ENCODE data around the gene ESM1.

Gene ESM1

GRCh38 chr5:54986269-54986654 is 869 bp upstream of the ESM1 start:
- DNase-seq (ENCODE audit: low spot score): no peak

DNA sequence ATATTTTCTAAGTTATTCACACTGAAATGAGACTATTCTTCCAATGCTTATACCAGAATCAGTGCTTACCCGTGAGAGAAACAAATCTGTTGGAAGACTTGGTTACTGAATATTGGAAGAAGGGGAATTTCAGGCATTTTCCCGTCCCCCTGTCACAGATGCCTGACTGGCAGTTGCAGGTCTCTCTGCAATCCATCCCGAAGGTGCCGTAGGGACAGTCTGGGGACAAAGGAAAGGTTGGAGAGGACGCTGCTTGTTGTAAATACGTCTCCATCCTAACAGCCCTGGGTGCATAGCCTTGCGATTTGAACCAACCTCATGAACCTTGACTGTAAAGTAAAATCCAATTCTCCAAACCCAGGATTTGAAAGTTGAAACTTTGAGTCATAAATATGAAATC is 3.5 kb downstream of the ESM1 start:
- no peak for DNase-seq (ENCODE audit: low spot score)

GRCh38 chr5:54975701-54976100 is 9.7 kb downstream of the ESM1 start:
- DNase-seq (ENCODE audit: low spot score): no peak

DNA sequence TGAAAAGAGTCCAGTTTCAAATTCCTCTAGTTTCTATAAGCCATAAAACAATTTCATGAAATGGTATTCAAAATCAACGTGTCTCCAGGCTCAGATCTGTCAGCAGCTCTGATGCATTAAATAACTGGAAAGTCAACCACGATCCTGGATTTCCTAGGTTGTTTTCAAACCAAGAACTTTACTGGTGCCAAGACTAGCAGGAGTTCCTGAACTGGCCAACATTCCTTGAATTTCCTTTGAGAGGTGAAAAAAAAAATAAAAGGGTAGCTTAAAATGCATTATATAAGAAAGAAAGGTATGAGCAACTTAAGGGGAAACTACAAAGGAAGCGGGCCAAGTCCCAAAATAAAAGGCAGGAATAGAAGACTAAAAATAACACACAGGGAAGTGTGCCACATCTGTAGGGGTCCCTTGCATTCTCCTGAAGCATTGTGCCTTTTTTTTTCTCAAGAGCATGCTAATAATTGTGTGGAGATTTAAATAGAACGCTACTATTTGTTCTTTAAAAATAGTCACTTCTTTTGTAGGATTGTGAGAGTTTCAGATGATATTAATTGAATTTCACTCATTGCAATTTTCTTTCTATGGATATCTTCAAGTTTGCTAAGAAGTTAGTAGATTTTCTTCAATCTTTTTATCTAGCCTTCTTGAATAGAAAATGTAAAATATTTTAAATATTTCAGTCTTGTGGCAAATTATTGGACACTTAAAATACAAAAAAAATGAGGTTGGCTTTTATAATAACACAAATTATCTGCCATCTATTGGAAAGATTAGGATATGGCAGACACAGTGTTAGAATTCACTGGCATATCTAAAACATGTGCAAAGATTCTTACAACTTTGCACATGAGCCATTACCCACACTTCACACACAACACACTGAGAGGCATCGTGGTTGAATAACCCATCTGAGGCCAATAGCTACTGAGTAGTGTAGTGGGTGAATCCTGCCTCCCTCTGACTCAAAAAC is 15.3 kb downstream of the ESM1 start:
- DNase-seq (ENCODE audit: low spot score): no peak

DNA sequence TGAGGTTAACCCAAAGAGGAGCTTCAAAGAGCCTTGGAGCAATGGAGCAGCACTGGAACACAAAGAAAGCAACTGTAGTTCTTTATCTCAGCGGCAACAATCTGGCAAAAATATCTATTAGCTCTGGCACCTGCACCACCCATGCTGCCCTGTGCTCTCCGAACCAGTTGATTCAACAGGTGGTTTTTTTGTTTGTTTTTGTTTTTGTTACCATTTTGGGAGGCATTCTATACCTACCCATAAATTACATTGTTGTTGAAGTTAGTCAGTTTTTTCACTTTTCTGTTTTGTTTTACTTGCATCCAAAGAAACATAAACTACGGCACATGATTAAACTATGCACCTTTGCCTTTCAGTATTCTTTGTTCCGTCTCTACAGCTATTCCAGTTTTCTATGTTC is 16.2 kb downstream of the ESM1 start:
- DNase-seq (ENCODE audit: low spot score): no peak

- no peak for DNase-seq (ENCODE audit: low spot score)
Observed at GRCh38 chr5:54965806-54966205, 19.6 kb downstream of the ESM1 start.

DNA sequence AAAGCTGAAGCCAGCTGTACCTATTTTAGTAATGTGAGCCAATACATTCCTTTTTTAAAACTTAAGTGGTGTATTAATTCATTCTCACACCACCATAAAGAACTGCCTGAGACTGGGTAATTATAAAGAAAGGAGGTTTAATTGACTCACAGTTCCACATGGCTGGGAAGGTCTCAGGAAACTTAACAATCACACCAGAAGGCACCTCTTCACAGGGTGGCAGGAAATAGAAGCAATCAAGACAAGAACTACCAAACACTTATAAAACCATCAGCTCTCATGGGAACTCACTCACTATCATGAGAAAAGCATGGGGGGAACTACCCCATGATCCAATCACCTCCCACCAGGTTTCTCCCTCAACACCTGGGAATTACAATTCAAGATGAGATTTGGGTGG is 21.0 kb downstream of the ESM1 start:
- DNase-seq (ENCODE audit: low spot score): no peak

GRCh38 chr5:54959673-54960418 is 25.5 kb downstream of the ESM1 start:
- no peak for DNase-seq (ENCODE audit: low spot score)

DNA sequence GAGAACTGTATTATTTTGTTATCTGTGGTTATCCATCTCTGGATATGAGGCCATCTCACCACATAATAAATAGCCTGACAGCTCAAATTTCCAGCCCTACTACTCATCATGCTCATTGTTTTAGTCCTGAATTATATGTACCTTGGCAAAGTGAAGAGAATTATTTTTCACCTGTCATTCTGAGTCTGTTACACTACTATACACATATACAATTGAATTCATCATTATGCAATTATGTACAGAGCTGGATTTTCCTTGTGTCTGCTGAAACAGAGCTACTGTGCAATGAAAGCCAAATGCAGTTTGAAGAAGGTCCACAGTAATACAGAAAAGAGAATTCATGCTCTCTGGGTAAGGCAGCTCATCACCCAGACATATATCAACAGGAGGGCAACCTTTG is 28.5 kb downstream of the ESM1 start:
- no peak for DNase-seq (ENCODE audit: low spot score)

GRCh38 chr5:54947187-54947586 is 38.2 kb downstream of the ESM1 start:
- DNase-seq (ENCODE audit: low spot score): no peak

DNA sequence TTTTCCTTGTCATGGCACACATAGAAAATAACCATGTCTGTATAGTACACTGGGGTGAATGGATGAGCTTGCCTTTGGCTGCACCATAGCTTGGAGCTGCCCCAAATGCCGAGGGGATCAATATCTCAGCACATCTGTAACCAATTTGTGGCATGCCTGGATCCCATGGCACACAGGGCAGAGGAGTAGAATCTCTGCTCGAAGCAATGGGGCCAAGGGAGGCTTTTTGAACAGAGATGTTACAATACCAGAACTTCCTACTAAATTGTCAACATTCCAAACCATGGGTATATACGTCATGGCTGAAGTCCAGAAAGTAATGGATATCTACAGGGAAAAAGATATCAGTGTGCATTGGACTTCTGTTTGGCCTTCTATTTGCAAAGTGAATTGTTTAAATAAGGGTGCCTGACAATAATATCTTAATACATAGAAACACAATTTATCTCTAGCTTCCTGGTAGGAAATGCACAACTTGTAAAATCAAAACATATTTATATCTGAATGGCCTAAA is 39.0 kb downstream of the ESM1 start:
- DNase-seq (ENCODE audit: low spot score): no peak

DNA sequence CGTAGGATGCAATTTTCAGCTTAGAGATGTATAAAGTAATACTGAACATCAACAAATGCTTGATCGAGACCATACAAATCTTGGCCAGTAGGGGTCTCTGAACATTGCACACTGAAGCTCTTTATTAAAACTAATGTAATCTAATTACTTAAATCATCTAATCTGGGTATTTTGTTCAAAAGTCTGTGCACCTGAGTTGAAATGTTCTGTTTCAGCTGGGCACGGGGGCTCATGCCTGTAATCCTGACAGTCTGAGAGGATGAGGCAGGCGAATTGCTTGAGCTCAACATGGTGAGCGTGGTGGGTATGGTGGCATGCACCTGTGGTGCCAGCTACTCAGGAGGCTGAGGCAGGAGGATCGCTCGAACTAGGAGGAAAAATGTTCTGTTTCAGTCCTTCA is 41.0 kb downstream of the ESM1 start:
- no peak for DNase-seq (ENCODE audit: low spot score)

DNA sequence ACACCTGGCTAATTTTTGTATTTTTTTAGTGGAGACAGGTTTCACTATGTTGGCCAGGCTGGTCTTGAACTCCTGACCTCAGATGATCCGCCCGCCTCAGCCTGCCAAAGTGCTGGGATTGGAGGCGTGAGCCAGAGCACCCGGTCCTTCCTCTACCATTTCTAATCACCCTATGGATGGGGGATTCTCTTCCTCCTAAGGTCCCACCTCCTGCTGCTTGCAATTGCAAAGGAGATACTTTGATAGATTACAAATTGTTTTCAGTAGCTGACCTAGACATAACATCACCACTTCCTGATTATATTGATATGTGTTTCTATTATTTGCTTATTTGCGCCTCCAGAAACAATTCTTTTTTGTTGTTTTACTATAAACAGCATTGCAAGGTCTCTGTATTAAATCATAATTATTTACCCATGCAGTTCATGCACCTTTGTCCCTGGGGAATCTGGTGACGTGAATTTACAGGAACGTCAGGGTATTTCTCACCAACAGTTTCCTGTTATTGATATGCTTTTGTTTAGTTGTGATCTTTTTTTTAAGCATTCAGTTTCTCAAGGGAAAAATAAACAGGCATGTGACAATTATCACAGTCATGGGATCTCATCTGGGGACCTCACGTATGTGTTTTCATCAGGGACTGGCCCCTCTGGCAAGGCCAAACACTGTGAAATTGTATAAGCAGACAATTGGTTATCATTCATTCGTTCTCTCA is 43.2 kb downstream of the ESM1 start:
- DNase-seq (ENCODE audit: low spot score): no peak

DNA sequence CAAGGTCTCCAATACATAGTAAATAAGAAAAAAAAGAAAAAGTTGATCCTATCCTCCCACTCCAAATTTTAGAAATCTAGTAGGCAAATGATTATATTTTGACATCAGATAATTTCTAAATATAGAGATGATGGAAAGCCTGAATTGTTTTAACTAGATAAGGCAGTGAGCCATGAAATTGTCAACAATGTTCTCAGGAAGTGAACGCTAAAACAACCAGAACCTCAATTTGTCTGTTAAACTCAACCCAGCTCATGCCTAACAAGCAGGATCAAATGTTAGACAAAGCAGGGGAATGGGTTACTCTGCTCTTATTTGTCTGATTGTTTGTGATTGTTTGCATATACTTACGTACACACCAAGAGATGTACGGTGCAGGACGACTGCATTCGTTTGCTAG is 49.2 kb downstream of the ESM1 start:
- DNase-seq (ENCODE audit: low spot score): no peak

GRCh38 chr5:54932789-54933188 is 52.6 kb downstream of the ESM1 start:
- DNase-seq (ENCODE audit: low spot score): no peak

DNA sequence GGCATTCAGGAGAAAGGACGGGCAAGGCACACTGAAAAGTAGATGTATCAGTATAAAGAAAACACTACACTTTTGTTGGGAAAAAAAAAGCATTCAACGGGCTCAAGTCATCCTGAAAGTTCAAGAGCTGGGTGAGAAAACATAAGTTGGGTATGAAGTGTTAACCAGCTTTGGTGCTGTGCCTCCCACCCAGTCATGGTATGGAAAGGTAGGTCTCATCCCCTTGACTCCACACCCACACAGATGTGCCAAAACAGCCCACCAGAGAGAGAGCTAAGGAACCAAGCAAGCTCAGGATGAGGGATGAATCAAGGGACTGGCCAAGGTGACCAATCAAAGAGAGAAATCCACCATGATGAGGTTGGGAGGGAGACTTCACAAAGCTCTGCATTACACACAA is 54.7 kb downstream of the ESM1 start:
- DNase-seq (ENCODE audit: low spot score): no peak

Measured in hematopoietic multipotent progenitor cell treated with erythropoietin and hydrocortisone succinate and interleukin-3 and kit ligand, for 17 days (in vitro differentiated cells).